Measurements from ENCODE around the gene SIM2.

DNA sequence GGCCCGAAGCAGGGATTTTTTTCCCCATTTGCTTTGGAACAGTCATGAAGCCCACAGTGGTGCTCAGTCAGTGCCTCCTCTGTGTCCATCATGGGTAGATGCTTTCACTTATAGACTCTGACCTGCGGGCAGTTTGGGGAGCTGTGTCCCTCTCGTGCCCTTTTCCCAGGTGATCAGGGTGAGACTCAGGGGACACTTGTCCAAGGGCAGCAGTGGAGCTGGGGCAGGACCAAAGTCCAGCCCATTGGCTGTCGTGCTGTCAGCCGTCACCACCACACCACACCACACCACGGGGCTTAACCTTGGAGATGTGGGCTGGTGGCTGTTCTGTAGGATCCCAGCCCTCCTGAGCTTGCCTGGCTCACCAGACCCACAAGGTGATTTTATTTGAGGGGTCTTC, 34.9 kb downstream of the SIM2 start:
- TF ChIP-seq, protein P1, sequence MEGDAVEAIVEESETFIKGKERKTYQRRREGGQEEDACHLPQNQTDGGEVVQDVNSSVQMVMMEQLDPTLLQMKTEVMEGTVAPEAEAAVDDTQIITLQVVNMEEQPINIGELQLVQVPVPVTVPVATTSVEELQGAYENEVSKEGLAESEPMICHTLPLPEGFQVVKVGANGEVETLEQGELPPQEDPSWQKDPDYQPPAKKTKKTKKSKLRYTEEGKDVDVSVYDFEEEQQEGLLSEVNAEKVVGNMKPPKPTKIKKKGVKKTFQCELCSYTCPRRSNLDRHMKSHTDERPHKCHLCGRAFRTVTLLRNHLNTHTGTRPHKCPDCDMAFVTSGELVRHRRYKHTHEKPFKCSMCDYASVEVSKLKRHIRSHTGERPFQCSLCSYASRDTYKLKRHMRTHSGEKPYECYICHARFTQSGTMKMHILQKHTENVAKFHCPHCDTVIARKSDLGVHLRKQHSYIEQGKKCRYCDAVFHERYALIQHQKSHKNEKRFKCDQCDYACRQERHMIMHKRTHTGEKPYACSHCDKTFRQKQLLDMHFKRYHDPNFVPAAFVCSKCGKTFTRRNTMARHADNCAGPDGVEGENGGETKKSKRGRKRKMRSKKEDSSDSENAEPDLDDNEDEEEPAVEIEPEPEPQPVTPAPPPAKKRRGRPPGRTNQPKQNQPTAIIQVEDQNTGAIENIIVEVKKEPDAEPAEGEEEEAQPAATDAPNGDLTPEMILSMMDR (IDR thresholded peaks at IDR 0.05; ENCODE audit: low read depth, low read length), result no peak
- TF ChIP-seq EZH2phosphoT487 (IDR thresholded peaks at IDR 0.05; ENCODE audit: low read depth), result no peak
